ENCODE results near the gene IFNL3. TPM values are rescaled to one million over a fixed set of nuclear protein-coding genes. Genes with fewer than 3 reads are reported as not detected.

IFNL3 gene
- polyA plus RNA-seq, 1 donor (not counting 4 experiments of a cell fraction or from before 2014, with no cell fraction given) = not detected

GRCh38 chr19:39202998-39203355 lies 41.8 kb downstream of the IFNL3 start:
- Histone ChIP-seq H3K9me1 (ENCODE audit: control insufficient read depth, extremely low read depth, insufficient read depth, low read length) (no peaks in the 10 kb centered on the region), H4K20me1 (ENCODE audit: control insufficient read depth, extremely low read depth, insufficient read depth, low read length) (no peaks in the 10 kb centered on the region), H3K9me3 (ENCODE audit: control insufficient read depth, low read depth, low read length) (no peaks in the 10 kb centered on the region), H3K4me2 (ENCODE audit: control insufficient read depth, extremely low read depth, insufficient read depth, low read depth, low read length) (no peak overlapping the region), H3K4me3 (ENCODE audit: control insufficient read depth in 2 of 3, extremely low read depth in 1 of 3, insufficient read depth in 2 of 3, low read depth in 1 of 3, low read length in 3 of 3) (no peak overlapping the region), H3K9ac (ENCODE audit: control insufficient read depth, extremely low read depth, insufficient read depth, low read length) (no peak overlapping the region), H3K79me2 (ENCODE audit: control insufficient read depth, insufficient read depth, low read length) (no peaks in the 10 kb centered on the region), H3K36me3 (ENCODE audit: control insufficient read depth in 2 of 2, extremely low read depth in 1 of 2, insufficient read depth in 2 of 2, low read length in 2 of 2) (no peaks in the 10 kb centered on the region), H3K4me1 (ENCODE audit: control insufficient read depth, extremely low read depth, insufficient read depth, low read length) (peaks cover 3% of the 10 kb centered on the region), H3K27ac (ENCODE audit: control insufficient read depth, insufficient read depth, low read length) (no peak overlapping the region), H3K27me3 (ENCODE audit: control insufficient read depth, extremely low read depth, insufficient read depth, low read length) (peaks cover 38% of the 10 kb centered on the region), H2AFZ (ENCODE audit: control insufficient read depth, low read length) (no peak overlapping the region)
- no peak for TF ChIP-seq EZH2 (IDR thresholded peaks at IDR 0.05; ENCODE audit: low read length)
- no peak for TF ChIP-seq CTCF (optimal IDR thresholded peaks at IDR 0.05 in 1 of 3, IDR thresholded peaks at IDR 0.05 in 1 of 3, conservative IDR thresholded peaks at IDR 0.05 in 1 of 3; ENCODE audit: extremely low read depth in 1 of 3, insufficient read depth in 2 of 3, low read length in 3 of 3)
- no peak for FAIRE-seq
- dilution Hi-C loops (cut with MboI; ENCODE audit: extremely low pct_ligation_motif_present, low sequenced_read_pairs) = no loop called here
- no peak for DNase-seq (ENCODE audit: low read depth, low spot score)

- DNase-seq (ENCODE audit: low read depth, low spot score) (no peak), FAIRE-seq (no peak)
- H3K79me2 ChIP-seq (ENCODE audit: control insufficient read depth, insufficient read depth, low read length) = no peaks in the 10 kb centered on the region
- H2AFZ ChIP-seq (ENCODE audit: control insufficient read depth, low read length) = no peak overlapping the region
- H3K9me1 ChIP-seq (ENCODE audit: control insufficient read depth, extremely low read depth, insufficient read depth, low read length) = no peaks in the 10 kb centered on the region
- H3K36me3 ChIP-seq (ENCODE audit: control insufficient read depth in 2 of 2, extremely low read depth in 1 of 2, insufficient read depth in 2 of 2, low read length in 2 of 2) = no peaks in the 10 kb centered on the region
- H3K9ac ChIP-seq (ENCODE audit: control insufficient read depth, extremely low read depth, insufficient read depth, low read length) = no peak overlapping the region
- no peaks in the 10 kb centered on the region for H4K20me1 ChIP-seq (ENCODE audit: control insufficient read depth, extremely low read depth, insufficient read depth, low read length)
- H3K27ac ChIP-seq (ENCODE audit: control insufficient read depth, insufficient read depth, low read length) = no peak overlapping the region
- no peak overlapping the region for H3K4me3 ChIP-seq (ENCODE audit: control insufficient read depth in 2 of 3, extremely low read depth in 1 of 3, insufficient read depth in 2 of 3, low read depth in 1 of 3, low read length in 3 of 3)
- H3K9me3 ChIP-seq (ENCODE audit: control insufficient read depth, low read depth, low read length) = no peaks in the 10 kb centered on the region
- TF ChIP-seq CTCF (optimal IDR thresholded peaks at IDR 0.05 in 1 of 3, IDR thresholded peaks at IDR 0.05 in 1 of 3, conservative IDR thresholded peaks at IDR 0.05 in 1 of 3; ENCODE audit: extremely low read depth in 1 of 3, insufficient read depth in 2 of 3, low read length in 3 of 3) (no peak), EZH2 (IDR thresholded peaks at IDR 0.05; ENCODE audit: low read length) (no peak)
- dilution Hi-C loops (cut with MboI; ENCODE audit: extremely low pct_ligation_motif_present, low sequenced_read_pairs) = no loop called here
- H3K4me1 ChIP-seq (ENCODE audit: control insufficient read depth, extremely low read depth, insufficient read depth, low read length) = peaks cover 14% of the 10 kb centered on the region
- no peak overlapping the region for H3K4me2 ChIP-seq (ENCODE audit: control insufficient read depth, extremely low read depth, insufficient read depth, low read depth, low read length)
- peaks cover 60% of the 10 kb centered on the region for H3K27me3 ChIP-seq (ENCODE audit: control insufficient read depth, extremely low read depth, insufficient read depth, low read length)
Observed at GRCh38 chr19:39200803-39201115, 44.0 kb downstream of the IFNL3 start.

Data from keratinocyte (primary cell).